Middle frontal gyrus (tissue), 1 donor: ENCODE data around the gene PCDHB10.
"Not testable (repeated sequence)": the region's sequence is repeated elsewhere in the genome, so short reads cannot be mapped to it uniquely, and the experiment has no call there.

Source experiments
- DNase-seq: peaks from one replicate; pipeline ENCODE4 v3.0.0-alpha.2; 2015; ENCODE audit warnings: low spot score; ENCODE audit errors: extremely low spot score

The PCDHB10 gene

GRCh38 chr5:141186897-141187512 lies 5.1 kb upstream of the PCDHB10 start, which contains the start of gene PCDHB9:
Gene PCDHB9, plus strand, starts transcription at chr5:141187161. Its CDS starts 158 bp downstream, at chr5:141187319.
- no peak for DNase-seq

- DNase-seq: not testable (repeated sequence)
Observed at GRCh38 chr5:141188682-141189081, 3.5 kb upstream of the PCDHB10 start.

GRCh38 chr5:141189131-141189530 lies 3.0 kb upstream of the PCDHB10 start:
- not testable (repeated sequence) for DNase-seq

- DNase-seq: not testable (repeated sequence)
Observed at GRCh38 chr5:141194332-141194731, 2.2 kb downstream of the PCDHB10 start.

DNA sequence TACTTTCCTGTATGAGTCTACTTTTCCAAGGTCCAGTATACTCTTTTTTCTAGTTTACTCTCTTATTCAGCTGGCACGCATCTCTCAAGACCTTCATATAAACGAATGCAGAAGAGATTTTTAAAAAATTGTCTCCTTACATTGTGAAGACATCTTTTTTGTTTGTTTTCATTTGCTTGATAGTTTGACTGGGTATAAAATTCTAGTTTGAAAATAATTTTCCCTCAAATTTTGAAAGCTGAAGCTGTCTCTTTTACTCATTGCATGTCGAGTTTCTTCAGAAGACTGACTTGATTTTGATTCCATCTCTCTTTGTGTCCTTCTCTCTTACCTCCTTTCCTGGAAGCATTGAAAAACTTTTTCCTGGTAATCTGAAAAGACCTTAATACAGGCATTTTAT lies 4.2 kb downstream of the PCDHB10 start:
- no peak for DNase-seq

GRCh38 chr5:141199359-141200235 lies 7.4 kb downstream of the PCDHB10 start, which contains the start of gene PCDHB11:
Gene PCDHB11, plus strand, starts transcription at chr5:141199627. Its CDS starts 148 bp downstream, at chr5:141199775.
- DNase-seq: no peak

DNA sequence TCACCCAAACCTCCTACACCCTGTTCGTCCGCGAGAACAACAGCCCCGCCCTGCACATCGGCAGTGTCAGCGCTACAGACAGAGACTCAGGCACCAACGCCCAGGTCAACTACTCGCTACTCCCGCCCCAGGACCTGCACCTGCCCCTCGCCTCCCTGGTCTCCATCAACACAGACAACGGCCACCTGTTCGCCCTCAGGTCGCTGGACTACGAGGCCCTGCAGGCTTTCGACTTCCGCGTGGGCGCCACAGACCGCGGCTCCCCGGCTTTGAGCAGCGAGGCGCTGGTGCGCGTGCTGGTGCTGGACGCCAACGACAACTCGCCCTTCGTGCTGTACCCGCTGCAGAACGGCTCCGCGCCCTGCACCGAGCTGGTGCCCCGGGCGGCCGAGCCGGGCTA lies 9.0 kb downstream of the PCDHB10 start:
- not testable (repeated sequence) for DNase-seq

DNA sequence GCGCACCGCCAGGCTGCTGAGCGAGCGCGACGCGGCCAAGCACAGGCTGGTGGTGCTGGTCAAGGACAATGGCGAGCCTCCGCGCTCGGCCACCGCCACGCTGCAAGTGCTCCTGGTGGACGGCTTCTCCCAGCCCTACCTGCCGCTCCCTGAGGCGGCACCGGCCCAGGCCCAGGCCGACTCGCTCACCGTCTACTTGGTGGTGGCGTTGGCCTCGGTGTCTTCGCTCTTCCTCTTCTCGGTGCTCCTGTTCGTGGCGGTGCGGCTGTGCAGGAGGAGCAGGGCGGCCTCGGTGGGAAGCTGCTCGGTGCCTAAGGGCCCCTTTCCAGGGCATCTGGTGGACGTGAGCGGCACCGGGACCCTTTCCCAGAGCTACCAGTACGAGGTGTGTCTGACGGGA lies 9.5 kb downstream of the PCDHB10 start:
- DNase-seq: not testable (repeated sequence)

DNA sequence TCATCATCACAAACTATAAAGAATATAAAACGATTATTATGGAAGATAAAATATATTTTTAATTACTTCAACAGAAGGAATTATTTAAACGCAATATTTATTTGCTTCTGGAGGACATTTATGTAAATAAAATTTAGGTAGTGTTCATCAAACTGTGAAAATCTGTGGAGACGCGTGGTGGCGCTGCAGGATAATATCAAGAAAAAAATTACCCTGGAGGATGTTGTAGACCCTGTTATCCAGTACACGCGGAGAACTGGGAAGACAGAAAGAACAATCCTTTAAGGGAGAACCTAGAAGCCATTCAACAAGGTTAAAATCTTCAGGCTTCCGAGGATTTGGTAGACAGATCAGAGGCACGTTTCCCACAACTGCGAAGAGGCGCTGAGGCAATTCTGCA lies 16.3 kb downstream of the PCDHB10 start, which contains the start of gene PCDHB12:
Gene PCDHB12, plus strand, starts transcription at position 242 of the 400 bp plus-strand sequence. CDS start 189 bp downstream, outside the sequence.
- no peak for DNase-seq

DNA sequence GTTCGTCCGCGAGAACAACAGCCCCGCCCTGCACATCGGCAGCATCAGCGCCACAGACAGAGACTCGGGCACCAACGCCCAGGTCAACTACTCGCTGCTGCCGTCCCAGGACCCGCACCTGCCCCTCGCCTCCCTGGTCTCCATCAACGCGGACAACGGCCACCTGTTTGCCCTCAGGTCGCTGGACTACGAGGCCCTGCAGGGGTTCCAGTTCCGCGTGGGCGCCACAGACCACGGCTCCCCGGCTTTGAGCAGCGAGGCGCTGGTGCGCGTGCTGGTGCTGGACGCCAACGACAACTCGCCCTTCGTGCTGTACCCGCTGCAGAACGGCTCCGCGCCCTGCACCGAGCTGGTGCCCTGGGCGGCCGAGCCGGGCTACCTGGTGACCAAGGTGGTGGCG lies 18.1 kb downstream of the PCDHB10 start:
- not testable (repeated sequence) for DNase-seq

GRCh38 chr5:141210849-141211248 lies 18.7 kb downstream of the PCDHB10 start:
- not testable (repeated sequence) for DNase-seq

- not testable (repeated sequence) for DNase-seq
Observed at GRCh38 chr5:141213656-141214339, 21.6 kb downstream of the PCDHB10 start, which contains the start of gene PCDHB13. Gene PCDHB13, plus strand, starts transcription at chr5:141213919. Its CDS starts 205 bp downstream, at chr5:141214124.

DNA sequence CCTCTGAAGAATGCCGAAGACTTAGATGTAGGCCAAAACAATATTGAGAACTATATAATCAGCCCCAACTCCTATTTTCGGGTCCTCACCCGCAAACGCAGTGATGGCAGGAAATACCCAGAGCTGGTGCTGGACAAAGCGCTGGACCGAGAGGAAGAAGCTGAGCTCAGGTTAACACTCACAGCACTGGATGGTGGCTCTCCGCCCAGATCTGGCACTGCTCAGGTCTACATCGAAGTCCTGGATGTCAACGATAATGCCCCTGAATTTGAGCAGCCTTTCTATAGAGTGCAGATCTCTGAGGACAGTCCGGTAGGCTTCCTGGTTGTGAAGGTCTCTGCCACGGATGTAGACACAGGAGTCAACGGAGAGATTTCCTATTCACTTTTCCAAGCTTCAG lies 22.4 kb downstream of the PCDHB10 start:
- DNase-seq: not testable (repeated sequence)

- DNase-seq: not testable (repeated sequence)
Observed at GRCh38 chr5:141215504-141215903, 23.4 kb downstream of the PCDHB10 start.

GRCh38 chr5:141216035-141216434 lies 23.9 kb downstream of the PCDHB10 start:
- not testable (repeated sequence) for DNase-seq

DNA sequence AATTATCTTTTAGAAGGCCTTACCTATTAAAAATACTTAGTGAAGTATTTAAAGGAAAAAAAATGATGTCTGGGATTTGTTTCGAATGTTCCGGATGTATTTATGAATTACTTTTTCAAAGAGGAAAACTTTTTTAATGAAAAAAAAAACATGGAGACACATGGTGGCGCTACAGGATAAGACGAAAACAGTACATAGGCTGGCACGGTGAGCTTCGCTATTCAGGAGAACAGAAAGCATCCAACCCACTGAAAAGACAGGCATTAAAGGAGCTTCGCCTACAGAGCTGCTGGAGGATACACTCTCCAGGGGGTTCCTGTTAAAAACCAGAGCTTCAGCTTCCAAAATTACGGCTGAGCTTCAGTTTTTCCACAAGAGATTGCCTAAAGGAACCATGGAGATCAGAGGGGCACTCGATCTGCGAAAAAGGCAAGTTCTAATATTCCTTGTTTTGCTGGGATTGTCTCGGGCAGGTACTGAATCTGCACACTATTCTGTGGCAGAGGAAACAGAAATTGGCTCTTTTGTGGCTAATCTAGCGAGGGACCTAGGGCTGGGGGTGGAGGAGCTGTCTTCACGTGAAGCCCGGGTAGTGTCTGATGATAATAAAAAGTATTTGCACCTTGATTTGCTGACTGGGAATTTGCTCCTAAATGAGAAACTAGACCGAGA lies 31.1 kb downstream of the PCDHB10 start, which contains the start of gene PCDHB14:
Gene PCDHB14, plus strand, starts transcription at position 232 of the 672 bp plus-strand sequence. Its CDS starts 163 bp downstream, at position 395.
- no peak for DNase-seq

DNA sequence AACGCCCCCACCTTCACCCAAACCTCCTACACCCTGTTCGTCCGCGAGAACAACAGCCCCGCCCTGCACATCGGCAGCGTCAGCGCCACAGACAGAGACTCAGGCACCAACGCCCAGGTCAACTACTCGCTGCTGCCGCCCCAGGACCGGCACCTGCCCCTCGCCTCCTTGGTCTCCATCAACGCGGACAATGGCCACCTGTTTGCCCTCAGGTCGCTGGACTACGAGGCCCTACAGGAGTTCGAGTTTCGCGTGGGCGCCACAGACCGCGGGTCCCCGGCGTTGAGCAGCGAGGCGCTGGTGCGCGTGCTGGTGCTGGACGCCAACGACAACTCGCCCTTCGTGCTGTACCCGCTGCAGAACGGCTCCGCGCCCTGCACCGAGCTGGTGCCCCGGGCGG lies 32.7 kb downstream of the PCDHB10 start:
- DNase-seq: not testable (repeated sequence)

- not testable (repeated sequence) for DNase-seq
Observed at GRCh38 chr5:141225421-141225820, 33.3 kb downstream of the PCDHB10 start.

- no peak for DNase-seq
Observed at GRCh38 chr5:141234109-141234667, 42.0 kb downstream of the PCDHB10 start.

DNA sequence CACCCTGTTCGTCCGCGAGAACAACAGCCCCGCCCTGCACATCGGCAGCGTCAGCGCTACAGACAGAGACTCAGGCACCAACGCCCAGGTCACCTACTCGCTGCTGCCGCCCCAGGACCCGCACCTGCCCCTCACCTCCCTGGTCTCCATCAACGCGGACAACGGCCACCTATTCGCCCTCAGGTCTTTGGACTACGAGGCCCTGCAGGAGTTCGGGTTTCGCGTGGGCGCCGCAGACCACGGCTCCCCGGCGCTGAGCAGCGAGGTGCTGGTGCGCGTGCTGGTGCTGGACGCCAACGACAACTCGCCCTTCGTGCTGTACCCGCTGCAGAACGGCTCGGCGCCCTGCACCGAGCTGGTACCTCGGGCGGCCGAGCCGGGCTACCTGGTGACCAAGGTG lies 43.8 kb downstream of the PCDHB10 start:
- DNase-seq: not testable (repeated sequence)
